MM.1S (cell line): ENCODE data around the gene SEMA4C.

Source experiments
- DNase-seq: peaks from one replicate; pipeline ENCODE4 v3.0.0-alpha.2; 2015
- H2AFZ ChIP-seq: fragments of 300-600 bp; sonication (generic); 2 replicates; pipeline ENCODE4 v1.6.0; 2016; ENCODE audit warnings: antibody characterized with exemption, low read length
- H3F3A ChIP-seq: fragments of 300-600 bp; sonication (generic); 2 replicates; pipeline ENCODE4 v1.6.1; 2016; ENCODE audit warnings: mild to moderate bottlenecking, antibody characterized with exemption, low read length, moderate library complexity, mixed read lengths; ENCODE audit not compliant: insufficient read depth
- H3K27ac ChIP-seq: fragments of 300-600 bp; sonication (generic); 2 replicates; pipeline ENCODE4 v1.5.1; 2016; ENCODE audit warnings: mild to moderate bottlenecking, low read length
- H3K27me3 ChIP-seq: fragments of 300-600 bp; sonication (generic); replicated peaks from 2 replicates; pipeline ENCODE4 v1.6.0; 2016; ENCODE audit warnings: low read length; ENCODE audit not compliant: insufficient read depth
- H3K36me3 ChIP-seq: fragments of 300-600 bp; sonication (generic); replicated peaks from 2 replicates; pipeline ENCODE4 v1.6.1; 2016; ENCODE audit warnings: mild to moderate bottlenecking, low read length, mixed read lengths; ENCODE audit not compliant: insufficient read depth
- H3K4me1 ChIP-seq: fragments of 300-600 bp; sonication (generic); 2 replicates; pipeline ENCODE4 v1.6.1; 2016; ENCODE audit warnings: low read length, mixed read lengths
- H3K4me2 ChIP-seq: fragments of 300-600 bp; sonication (generic); 2 replicates; pipeline ENCODE4 v1.6.0; 2016; ENCODE audit warnings: low read depth, low read length
- H3K4me3 ChIP-seq: fragments of 300-600 bp; sonication (generic); 2 replicates; pipeline ENCODE4 v1.5.1; 2016; ENCODE audit warnings: low read length, mixed read lengths
- H3K79me2 ChIP-seq: fragments of 300-600 bp; sonication (generic); 2 replicates; pipeline ENCODE4 v1.6.1; 2016; ENCODE audit warnings: mixed run types, low read length, mixed read lengths
- H3K9ac ChIP-seq: fragments of 300-600 bp; sonication (generic); 2 replicates; pipeline ENCODE4 v1.6.1; 2016; ENCODE audit warnings: low read length, mixed read lengths
- H3K9me2 ChIP-seq: fragments of 300-600 bp; sonication (generic); replicated peaks from 2 replicates; pipeline ENCODE4 v1.6.1; 2016; ENCODE audit warnings: mild to moderate bottlenecking, low read length, mixed read lengths; ENCODE audit not compliant: insufficient read depth
- H3K9me3 ChIP-seq: fragments of 300-600 bp; sonication (generic); replicated peaks from 2 replicates; pipeline ENCODE4 v1.6.1; 2016; ENCODE audit warnings: mild to moderate bottlenecking, low read length, mixed read lengths; ENCODE audit not compliant: insufficient read depth
- H4K20me1 ChIP-seq: fragments of 300-600 bp; sonication (generic); 2 replicates; pipeline ENCODE4 v1.6.1; 2016; ENCODE audit warnings: mild to moderate bottlenecking, low read length, moderate library complexity, mixed read lengths; ENCODE audit not compliant: insufficient read depth
- EZH2 ChIP-seq: fragments of 300-600 bp; sonication (generic); optimal IDR thresholded peaks from 2 replicates; pipeline ENCODE3; 2017; ENCODE audit warnings: low read depth, mild to moderate bottlenecking, antibody characterized with exemption, low read length, mixed read lengths
- EZH2phosphoT487 ChIP-seq: fragments of 300-600 bp; sonication (generic); IDR thresholded peaks from 2 replicates; pipeline ENCODE4 v1.6.1; 2018; ENCODE audit warnings: antibody characterized with exemption, low read length
- TF ChIP-seq, protein P1 (sequence below): fragments of 300-600 bp; sonication (generic); IDR thresholded peaks from 2 replicates; pipeline ENCODE4 v1.5.1; 2016; ENCODE audit warnings: antibody characterized with exemption, low read length, mixed read lengths

The SEMA4C gene

DNA sequence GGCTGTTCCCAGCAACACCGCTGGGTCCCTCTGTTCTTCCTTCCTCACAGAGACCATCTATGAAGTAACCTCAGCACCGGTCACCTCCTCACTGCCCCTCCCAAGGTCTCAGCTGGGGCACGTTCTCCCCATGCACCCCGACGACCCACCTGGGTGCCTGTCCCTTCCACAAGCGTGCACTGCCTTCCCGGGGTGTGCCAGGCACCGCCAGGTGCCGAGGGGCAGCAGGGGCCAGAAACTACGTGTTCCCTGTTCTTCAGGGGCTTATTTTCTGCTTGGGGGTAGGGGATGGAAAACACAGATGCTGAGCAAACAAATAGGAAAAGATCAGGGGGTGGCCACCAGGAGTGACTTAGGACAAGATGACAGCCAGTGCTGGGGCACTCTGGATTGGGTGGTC lies 30.4 kb upstream of the SEMA4C start:
- Histone ChIP-seq H3F3A (no peaks in the 10 kb centered on the region), H3K27me3 (no peaks in the 10 kb centered on the region), H3K4me1 (peaks cover 14% of the 10 kb centered on the region), H3K27ac (no peak overlapping the region), H4K20me1 (no peaks in the 10 kb centered on the region), H3K9me3 (no peaks in the 10 kb centered on the region), H3K4me2 (no peak overlapping the region), H3K79me2 (no peaks in the 10 kb centered on the region), H3K9me2 (no peaks in the 10 kb centered on the region), H3K9ac (no peak overlapping the region), H3K36me3 (no peaks in the 10 kb centered on the region), H3K4me3 (no peak overlapping the region), H2AFZ (no peak overlapping the region)
- TF ChIP-seq, protein P1, sequence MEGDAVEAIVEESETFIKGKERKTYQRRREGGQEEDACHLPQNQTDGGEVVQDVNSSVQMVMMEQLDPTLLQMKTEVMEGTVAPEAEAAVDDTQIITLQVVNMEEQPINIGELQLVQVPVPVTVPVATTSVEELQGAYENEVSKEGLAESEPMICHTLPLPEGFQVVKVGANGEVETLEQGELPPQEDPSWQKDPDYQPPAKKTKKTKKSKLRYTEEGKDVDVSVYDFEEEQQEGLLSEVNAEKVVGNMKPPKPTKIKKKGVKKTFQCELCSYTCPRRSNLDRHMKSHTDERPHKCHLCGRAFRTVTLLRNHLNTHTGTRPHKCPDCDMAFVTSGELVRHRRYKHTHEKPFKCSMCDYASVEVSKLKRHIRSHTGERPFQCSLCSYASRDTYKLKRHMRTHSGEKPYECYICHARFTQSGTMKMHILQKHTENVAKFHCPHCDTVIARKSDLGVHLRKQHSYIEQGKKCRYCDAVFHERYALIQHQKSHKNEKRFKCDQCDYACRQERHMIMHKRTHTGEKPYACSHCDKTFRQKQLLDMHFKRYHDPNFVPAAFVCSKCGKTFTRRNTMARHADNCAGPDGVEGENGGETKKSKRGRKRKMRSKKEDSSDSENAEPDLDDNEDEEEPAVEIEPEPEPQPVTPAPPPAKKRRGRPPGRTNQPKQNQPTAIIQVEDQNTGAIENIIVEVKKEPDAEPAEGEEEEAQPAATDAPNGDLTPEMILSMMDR, result no peak
- TF ChIP-seq EZH2 (no peak), EZH2phosphoT487 (no peak)
- DNase-seq, result no peak

DNA sequence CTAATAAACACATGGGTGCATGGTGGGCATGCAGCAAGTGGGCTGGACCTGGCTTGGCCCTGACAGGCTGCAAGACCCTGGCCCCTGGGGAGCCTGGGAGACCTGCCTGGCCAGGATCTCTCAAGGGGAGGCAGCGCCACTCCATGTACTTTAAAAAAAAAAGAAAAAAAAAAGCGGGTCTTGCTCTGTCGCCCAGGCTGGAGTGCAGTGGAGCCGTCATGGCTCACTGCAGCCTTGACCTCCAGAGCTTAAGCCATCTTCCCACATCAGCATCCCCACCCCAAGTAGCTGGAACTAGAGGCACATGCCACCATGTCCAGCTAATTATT lies 29.5 kb upstream of the SEMA4C start:
- H3K27ac ChIP-seq, result no peak overlapping the region
- no peaks in the 10 kb centered on the region for H3K9me2 ChIP-seq
- no peaks in the 10 kb centered on the region for H3F3A ChIP-seq
- H3K4me2 ChIP-seq, result no peak overlapping the region
- no peaks in the 10 kb centered on the region for H3K27me3 ChIP-seq
- no peaks in the 10 kb centered on the region for H3K9me3 ChIP-seq
- H4K20me1 ChIP-seq, result no peaks in the 10 kb centered on the region
- H3K4me1 ChIP-seq, result peaks cover 18% of the 10 kb centered on the region
- DNase-seq, result no peak
- no peak overlapping the region for H2AFZ ChIP-seq
- H3K36me3 ChIP-seq, result no peaks in the 10 kb centered on the region
- no peak overlapping the region for H3K4me3 ChIP-seq
- H3K79me2 ChIP-seq, result no peaks in the 10 kb centered on the region
- H3K9ac ChIP-seq, result no peak overlapping the region
- TF ChIP-seq, protein P1, result no peak
- TF ChIP-seq EZH2, result no peak
- TF ChIP-seq EZH2phosphoT487, result no peak

DNA sequence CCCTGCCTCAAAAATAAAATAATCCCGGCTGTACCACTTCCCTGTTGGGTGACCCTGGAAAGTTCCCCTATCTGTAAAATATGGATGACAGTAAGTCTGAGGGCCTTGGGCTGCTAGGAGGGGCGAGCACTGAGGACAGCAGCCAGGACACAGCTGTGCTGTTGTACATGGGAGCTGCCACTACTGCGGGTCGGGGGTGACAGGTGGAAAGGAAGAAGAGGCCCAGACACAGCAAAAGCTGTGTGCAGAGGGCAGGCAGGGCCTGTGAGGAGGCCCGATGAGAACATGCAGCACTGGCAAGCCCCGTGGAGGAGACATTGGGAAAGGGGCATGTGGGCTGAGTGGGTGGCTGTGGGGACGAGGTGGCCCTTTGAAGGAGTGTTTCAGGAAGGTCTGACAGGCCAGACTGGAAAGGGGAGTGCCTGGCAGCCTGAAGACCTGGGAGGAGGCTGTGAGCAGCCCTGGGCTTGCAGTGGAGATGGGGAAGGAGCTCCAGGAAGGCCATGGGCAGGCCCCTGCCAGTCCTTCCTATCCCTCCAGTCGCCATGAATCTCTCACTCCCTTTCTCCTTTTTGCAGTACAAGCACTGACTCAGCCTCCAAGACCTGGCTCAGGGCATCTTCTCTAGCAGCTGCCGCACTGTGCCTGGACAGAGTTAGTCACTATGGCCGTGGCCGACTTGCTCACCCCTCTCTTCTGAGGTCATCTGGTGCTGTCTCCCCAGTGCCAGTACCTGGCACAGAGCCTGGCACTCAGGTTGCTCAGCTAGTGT lies 28.9 kb upstream of the SEMA4C start:
- no peak overlapping the region for H3K4me2 ChIP-seq
- TF ChIP-seq EZH2 (no peak), EZH2phosphoT487 (no peak)
- TF ChIP-seq, protein P1, result no peak
- no peak overlapping the region for H3K4me3 ChIP-seq
- H3F3A ChIP-seq, result no peaks in the 10 kb centered on the region
- no peaks in the 10 kb centered on the region for H4K20me1 ChIP-seq
- no peak overlapping the region for H3K9ac ChIP-seq
- no peak overlapping the region for H3K27ac ChIP-seq
- peaks cover 18% of the 10 kb centered on the region for H3K4me1 ChIP-seq
- no peaks in the 10 kb centered on the region for H3K27me3 ChIP-seq
- no peaks in the 10 kb centered on the region for H3K79me2 ChIP-seq
- no peaks in the 10 kb centered on the region for H3K9me3 ChIP-seq
- DNase-seq, result no peak
- no peaks in the 10 kb centered on the region for H3K9me2 ChIP-seq
- no peak overlapping the region for H2AFZ ChIP-seq
- H3K36me3 ChIP-seq, result no peaks in the 10 kb centered on the region
